SU-DHL-6 (cell line): ENCODE data around the gene MISP.

Experiments
- CTCF ChIP-seq: fragments of 200-600 bp; sonication (generic); IDR thresholded peaks from one replicate; pipeline ENCODE4 v1.5.1; 2017; ENCODE audit warnings: antibody characterized with exemption, mild to moderate bottlenecking, low read length, moderate library complexity; ENCODE audit not compliant: insufficient read depth, poor library complexity, severe bottlenecking
- EZH2phosphoT487 ChIP-seq: fragments of 200-600 bp; sonication (generic), shearing (Covaris generic); conservative IDR thresholded peaks from 2 replicates; pipeline ENCODE4 v1.6.1; 2018; ENCODE audit warnings: mild to moderate bottlenecking, antibody characterized with exemption, low read length, moderate library complexity, mixed read lengths

- TF ChIP-seq CTCF (no peak), EZH2phosphoT487 (no peak)
Measured at GRCh38 chr19:781800-782184, 30.9 kb downstream of the MISP start.
